Activated CD8-positive, alpha-beta T cell treated with anti-CD3 and anti-CD28 coated beads, Interleukin-2, amount 10 ng/mL, durations not matched to agents 7 days and 5 days (primary cell): Measurements from ENCODE around the gene MYH14. TPM values are rescaled to one million over a fixed set of nuclear protein-coding genes. Genes with fewer than 3 reads are reported as not detected.

Source experiments
- ATAC-seq: fragments of 150-1000 bp; cut with Tn5 transposase; one replicate; pipeline ENCODE4 v1.10.0; 2021; ENCODE audit warnings: moderate library complexity
- CTCF ChIA-PET: fragments of 350-600 bp; sonication (Branson Sonifier 250); formaldehyde crosslinking; loops from one replicate; lab custom pipeline; 2021; ENCODE audit warnings: antibody characterized with exemption; lab: Charles Lee
- POLR2A ChIA-PET: fragments of 350-600 bp; sonication (Branson Sonifier 250); formaldehyde crosslinking; loops from one replicate; lab custom pipeline; 2021; ENCODE audit warnings: antibody characterized with exemption; lab: Charles Lee
- DNase-seq: peaks from one replicate; pipeline ENCODE4 v3.0.0-alpha.2; 2020
- H3K27ac Mint-ChIP-seq: one replicate; pipeline ENCODE4 v1.8.0; 2021; ENCODE audit warnings: mild to moderate bottlenecking, mixed read lengths
- H3K27me3 Mint-ChIP-seq: one replicate; pipeline ENCODE4 v1.8.0; 2021; ENCODE audit warnings: low read depth, mixed read lengths
- H3K36me3 Mint-ChIP-seq: one replicate; pipeline ENCODE4 v1.8.0; 2021; ENCODE audit warnings: low read depth, mixed read lengths
- H3K4me1 Mint-ChIP-seq: one replicate; pipeline ENCODE4 v1.8.0; 2021; ENCODE audit warnings: low read depth, mixed read lengths
- H3K4me3 Mint-ChIP-seq: one replicate; pipeline ENCODE4 v1.8.0; 2021; ENCODE audit warnings: mild to moderate bottlenecking, mixed read lengths
- H3K9me3 Mint-ChIP-seq: one replicate; pipeline ENCODE4 v1.8.0; 2022; ENCODE audit warnings: mixed read lengths; ENCODE audit not compliant: insufficient read depth
- total RNA-seq, 2 experiments: library from RNA; stranded (reverse); gene quantifications; one replicate each; pipeline ENCODE4 v1.2.3, GENCODE V29; 2021

MYH14 gene
- total RNA-seq, 2 experiments from 2014 or later: not detected

DNA sequence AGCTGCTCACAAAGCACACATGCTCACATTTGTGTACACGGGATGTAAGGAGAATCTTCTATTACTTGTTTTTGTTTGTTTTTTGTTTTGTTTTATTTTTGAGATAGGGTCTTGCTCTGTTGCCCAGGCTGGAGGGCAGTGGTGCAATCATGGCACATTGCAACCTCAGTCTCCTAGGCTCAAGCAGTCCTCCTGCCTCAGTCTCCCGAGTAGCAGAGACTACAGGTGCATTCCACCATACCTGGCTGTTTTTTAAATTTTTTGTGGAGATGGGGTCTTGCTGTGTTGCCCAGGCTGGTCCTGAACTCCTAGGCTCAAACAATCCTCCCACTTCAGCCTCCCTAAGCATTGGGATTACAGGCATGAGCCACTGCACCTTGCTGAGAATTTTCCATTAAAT is 83.9 kb downstream of the MYH14 start:
- H3K4me1 Mint-ChIP-seq: no peaks in the 10 kb centered on the region
- no peak for ATAC-seq
- POLR2A ChIA-PET: no interaction called here
- peaks cover 9% of the 10 kb centered on the region for H3K9me3 Mint-ChIP-seq
- H3K27ac Mint-ChIP-seq: no peak overlapping the region
- H3K27me3 Mint-ChIP-seq: peaks cover 10% of the 10 kb centered on the region
- no peak for DNase-seq
- no peak overlapping the region for H3K4me3 Mint-ChIP-seq
- no peaks in the 10 kb centered on the region for H3K36me3 Mint-ChIP-seq
- CTCF ChIA-PET: no interaction called here

GRCh38 chr19:50288954-50289353 is 85.5 kb downstream of the MYH14 start:
- H3K27ac Mint-ChIP-seq: no peak overlapping the region
- H3K4me1 Mint-ChIP-seq: no peaks in the 10 kb centered on the region
- ChIA-PET CTCF (interaction anchor here (0.6 kb wide), 1 partner anchor 40 kb away, joined by 3 read pairs; the partner anchor contains the start of gene KCNC3), POLR2A (no interaction called here)
- H3K27me3 Mint-ChIP-seq: peaks cover 10% of the 10 kb centered on the region
- no peak for ATAC-seq
- no peak for DNase-seq
- peaks cover 9% of the 10 kb centered on the region for H3K9me3 Mint-ChIP-seq
- no peak overlapping the region for H3K4me3 Mint-ChIP-seq
- H3K36me3 Mint-ChIP-seq: no peaks in the 10 kb centered on the region

DNA sequence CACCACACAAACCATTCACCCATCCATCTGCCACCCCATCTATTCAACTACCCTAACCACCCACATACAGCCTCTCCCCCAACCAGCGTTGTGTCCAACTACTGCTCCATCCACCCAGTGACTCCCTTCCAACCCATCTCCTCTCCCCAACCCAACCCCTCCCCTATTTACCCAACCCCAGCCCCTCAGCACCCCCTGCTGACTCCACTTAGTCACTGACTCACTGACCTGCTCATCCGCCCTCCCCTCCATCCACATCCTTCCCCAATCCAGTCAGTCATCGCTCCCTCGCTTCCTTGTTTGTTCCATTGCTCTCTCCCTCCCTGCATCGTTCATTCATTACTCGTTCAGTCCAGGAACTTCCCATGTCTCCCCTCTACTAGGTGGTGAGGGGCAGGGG is 86.6 kb downstream of the MYH14 start:
- DNase-seq (no peak), ATAC-seq (no peak)
- Mint-ChIP-seq H3K27me3 (peaks cover 10% of the 10 kb centered on the region), H3K36me3 (no peaks in the 10 kb centered on the region), H3K4me3 (no peak overlapping the region), H3K9me3 (peaks cover 9% of the 10 kb centered on the region), H3K4me1 (no peaks in the 10 kb centered on the region), H3K27ac (no peak overlapping the region)
- CTCF ChIA-PET: no interaction called here
- POLR2A ChIA-PET: interaction anchor here (0.9 kb wide), 1 partner anchor 18 kb away, joined by 3 read pairs; no protein-coding TSS in a partner anchor

GRCh38 chr19:50290775-50291174 is 87.4 kb downstream of the MYH14 start:
- Mint-ChIP-seq H3K36me3 (no peaks in the 10 kb centered on the region), H3K27ac (no peak overlapping the region), H3K4me1 (no peaks in the 10 kb centered on the region), H3K27me3 (peaks cover 10% of the 10 kb centered on the region), H3K9me3 (peaks cover 2% of the 10 kb centered on the region), H3K4me3 (no peak overlapping the region)
- DNase-seq (no peak), ATAC-seq (no peak)
- ChIA-PET POLR2A (interaction anchor here (0.9 kb wide), 1 partner anchor 19 kb away, joined by 3 read pairs; no protein-coding TSS in a partner anchor), CTCF (no interaction called here)

DNA sequence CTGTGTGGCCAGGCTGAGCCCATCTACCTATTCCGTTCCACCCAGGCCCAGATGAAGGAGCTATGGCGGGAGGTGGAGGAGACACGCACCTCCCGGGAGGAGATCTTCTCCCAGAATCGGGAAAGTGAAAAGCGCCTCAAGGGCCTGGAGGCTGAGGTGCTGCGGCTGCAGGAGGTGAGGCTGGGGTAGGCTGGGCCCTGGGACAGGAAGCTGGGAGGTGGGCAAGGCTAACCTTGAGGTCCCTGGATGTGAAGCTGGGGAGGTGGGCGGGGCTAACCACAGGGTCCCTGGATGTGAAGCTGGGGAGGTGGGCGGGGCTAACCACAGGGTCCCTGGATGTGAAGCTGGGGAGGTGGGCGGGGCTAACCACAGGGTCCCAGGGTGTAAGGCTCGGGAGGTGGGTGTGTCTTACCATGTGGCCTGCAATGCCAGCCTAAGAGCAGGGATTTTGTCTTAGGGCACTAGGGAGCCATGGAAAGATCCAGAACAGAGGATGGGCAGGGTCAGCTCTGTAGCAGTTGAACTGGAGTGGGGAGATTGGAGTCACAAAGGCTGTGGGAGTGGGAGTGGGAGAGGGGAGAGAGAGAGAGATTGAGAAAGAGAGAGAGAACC is 88.9 kb downstream of the MYH14 start:
- ChIA-PET CTCF (no interaction called here), POLR2A (no interaction called here)
- Mint-ChIP-seq H3K9me3 (no peaks in the 10 kb centered on the region), H3K27me3 (peaks cover 10% of the 10 kb centered on the region), H3K4me3 (no peak overlapping the region), H3K4me1 (no peaks in the 10 kb centered on the region), H3K27ac (no peak overlapping the region), H3K36me3 (no peaks in the 10 kb centered on the region)
- DNase-seq (no peak), ATAC-seq (no peak)

- no peak overlapping the region for H3K4me3 Mint-ChIP-seq
- H3K27ac Mint-ChIP-seq: no peak overlapping the region
- CTCF ChIA-PET: no interaction called here
Measured at GRCh38 chr19:50293263-50294004, 90.0 kb downstream of the MYH14 start.

GRCh38 chr19:50300051-50300450 is 96.6 kb downstream of the MYH14 start:
- H3K27ac Mint-ChIP-seq: no peak overlapping the region
- CTCF ChIA-PET: no interaction called here
- no peak for DNase-seq
- H3K4me3 Mint-ChIP-seq: no peak overlapping the region
- POLR2A ChIA-PET: no interaction called here
- no peaks in the 10 kb centered on the region for H3K4me1 Mint-ChIP-seq
- H3K27me3 Mint-ChIP-seq: peaks cover 2% of the 10 kb centered on the region
- no peaks in the 10 kb centered on the region for H3K36me3 Mint-ChIP-seq
- H3K9me3 Mint-ChIP-seq: no peaks in the 10 kb centered on the region
- no peak for ATAC-seq

More at GRCh38 chr19:50293263-50294004, 90.0 kb downstream of the MYH14 start:
- no peak for DNase-seq
- Mint-ChIP-seq H3K27me3 (peaks cover 5% of the 10 kb centered on the region), H3K36me3 (no peaks in the 10 kb centered on the region), H3K4me1 (no peaks in the 10 kb centered on the region), H3K9me3 (no peaks in the 10 kb centered on the region)
- POLR2A ChIA-PET: no interaction called here
- no peak for ATAC-seq

DNA sequence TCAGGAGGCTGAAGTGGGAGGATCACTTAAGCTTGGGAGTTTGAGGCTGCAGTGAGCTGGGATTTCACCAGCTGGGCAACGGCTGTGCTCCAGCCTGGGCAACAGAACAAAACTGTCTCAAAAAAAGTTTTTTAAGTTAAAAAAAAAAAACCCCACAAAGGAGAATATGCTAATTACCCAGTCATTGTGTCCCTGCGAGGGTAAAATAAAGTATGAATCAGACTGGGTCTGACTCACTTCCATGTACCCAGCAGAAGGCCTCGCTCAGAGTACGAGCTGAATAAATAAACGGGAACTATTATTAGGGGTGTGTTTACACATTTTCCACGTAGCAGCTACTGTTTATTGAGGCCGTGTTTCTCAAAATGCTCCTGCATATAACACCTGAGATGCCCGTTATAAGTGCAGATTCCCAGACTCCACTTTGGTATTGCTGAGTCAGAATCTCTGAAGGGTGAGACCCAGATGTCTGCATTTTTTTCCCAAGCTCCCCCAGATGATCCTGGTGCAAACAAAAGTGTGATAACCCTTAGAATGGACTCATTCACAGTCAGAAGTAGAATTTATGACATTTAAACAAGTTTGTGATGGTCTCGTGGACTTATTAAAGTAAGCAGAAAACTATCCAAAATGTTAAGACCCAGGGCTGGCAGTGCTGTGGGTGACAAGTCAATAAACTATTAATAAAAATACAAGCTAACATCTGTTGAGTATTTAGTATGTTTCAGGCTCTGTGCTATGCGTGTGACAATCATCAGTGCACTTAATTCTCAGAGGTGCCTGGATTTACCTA is 97.6 kb downstream of the MYH14 start:
- ChIA-PET POLR2A (no interaction called here), CTCF (no interaction called here)
- Mint-ChIP-seq H3K9me3 (no peaks in the 10 kb centered on the region), H3K4me3 (no peak overlapping the region), H3K27ac (no peak overlapping the region), H3K36me3 (no peaks in the 10 kb centered on the region), H3K27me3 (peaks cover 2% of the 10 kb centered on the region), H3K4me1 (no peaks in the 10 kb centered on the region)
- DNase-seq (no peak), ATAC-seq (no peak)

- H3K4me3 Mint-ChIP-seq: no peak overlapping the region
- H3K27ac Mint-ChIP-seq: no peak overlapping the region
- no peaks in the 10 kb centered on the region for H3K36me3 Mint-ChIP-seq
- DNase-seq (no peak), ATAC-seq (no peak)
- no peaks in the 10 kb centered on the region for H3K9me3 Mint-ChIP-seq
- peaks cover 2% of the 10 kb centered on the region for H3K27me3 Mint-ChIP-seq
- POLR2A ChIA-PET: no interaction called here
- no peaks in the 10 kb centered on the region for H3K4me1 Mint-ChIP-seq
- CTCF ChIA-PET: no interaction called here
Measured at GRCh38 chr19:50301607-50301971, 98.2 kb downstream of the MYH14 start.

DNA sequence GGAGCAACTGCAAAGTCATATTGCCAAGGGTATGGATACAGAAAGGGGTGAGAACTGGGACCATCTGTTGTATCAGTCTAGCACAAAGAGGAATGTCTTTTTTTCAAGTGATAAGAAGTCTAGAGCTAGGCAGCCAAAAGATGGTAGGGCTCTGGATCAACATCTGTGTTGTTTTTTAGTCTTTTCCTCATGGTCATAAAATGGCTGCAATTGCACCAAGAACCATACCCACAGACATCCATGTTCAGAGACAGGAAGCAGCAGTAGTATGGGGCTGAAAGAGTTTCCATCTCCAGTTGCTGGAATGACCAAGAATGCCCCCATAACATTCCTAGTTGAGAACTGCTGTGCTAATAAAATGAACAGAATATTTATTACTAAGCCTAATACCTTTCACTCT is 100.1 kb downstream of the MYH14 start:
- Mint-ChIP-seq H3K27ac (no peak overlapping the region), H3K27me3 (peaks cover 6% of the 10 kb centered on the region), H3K36me3 (no peaks in the 10 kb centered on the region), H3K4me1 (no peaks in the 10 kb centered on the region), H3K4me3 (no peak overlapping the region), H3K9me3 (no peaks in the 10 kb centered on the region)
- ATAC-seq (no peak), DNase-seq (no peak)
- ChIA-PET POLR2A (no interaction called here), CTCF (no interaction called here)

GRCh38 chr19:50308991-50309390 is 105.6 kb downstream of the MYH14 start:
- no peak overlapping the region for H3K27ac Mint-ChIP-seq
- peaks cover 35% of the 10 kb centered on the region for H3K27me3 Mint-ChIP-seq
- ATAC-seq: no peak
- CTCF ChIA-PET: no interaction called here
- DNase-seq: no peak
- no peak overlapping the region for H3K4me3 Mint-ChIP-seq
- H3K4me1 Mint-ChIP-seq: no peaks in the 10 kb centered on the region
- H3K36me3 Mint-ChIP-seq: no peaks in the 10 kb centered on the region
- H3K9me3 Mint-ChIP-seq: no peaks in the 10 kb centered on the region
- POLR2A ChIA-PET: no interaction called here
